NCI-H1436 treated with DMSO at 0.1 percent for 48 hours (cell line): ENCODE measurements around the gene SLX4IP.

Source experiments
- DNase-seq: peaks from one replicate; lab custom pipeline; 2025; lab: John Stamatoyannopoulos, UW

Gene SLX4IP

GRCh38 chr20:10648651-10649050 is 213.5 kb downstream of the SLX4IP start:
- DNase-seq, result no peak

DNA sequence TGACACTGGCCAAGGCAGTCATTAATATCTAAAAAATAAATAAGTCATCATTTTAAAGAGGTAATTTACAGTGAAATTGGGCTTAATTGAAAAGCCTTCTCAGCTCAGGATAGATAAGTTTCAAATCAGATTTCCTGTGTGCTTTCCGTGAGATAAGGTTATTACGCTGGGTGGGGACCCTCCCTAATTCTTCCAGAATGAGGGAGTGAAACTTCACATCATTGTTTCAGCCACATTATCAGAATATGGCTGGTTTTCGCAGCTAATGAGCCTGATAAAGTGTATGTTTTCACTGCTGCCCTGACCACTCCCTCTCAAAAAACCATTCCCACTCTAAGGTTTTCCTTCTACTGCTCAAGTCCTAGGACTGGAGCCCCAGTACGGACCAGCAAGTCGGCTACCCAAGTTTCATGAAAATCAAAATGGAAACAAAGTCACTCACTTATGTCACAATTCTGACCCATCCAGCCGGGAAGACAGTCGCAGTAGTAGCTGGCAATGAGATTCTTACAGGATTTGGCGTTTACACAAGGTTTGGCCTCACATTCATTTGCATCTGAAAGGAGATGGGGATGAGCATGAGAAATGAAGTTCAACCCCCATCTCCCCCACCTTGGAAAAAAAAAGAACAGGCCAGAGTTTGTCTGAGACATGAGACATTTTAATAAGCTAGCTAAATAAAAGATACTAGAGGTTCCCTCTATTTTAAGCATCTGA is 214.1 kb downstream of the SLX4IP start:
- DNase-seq, result no peak

DNA sequence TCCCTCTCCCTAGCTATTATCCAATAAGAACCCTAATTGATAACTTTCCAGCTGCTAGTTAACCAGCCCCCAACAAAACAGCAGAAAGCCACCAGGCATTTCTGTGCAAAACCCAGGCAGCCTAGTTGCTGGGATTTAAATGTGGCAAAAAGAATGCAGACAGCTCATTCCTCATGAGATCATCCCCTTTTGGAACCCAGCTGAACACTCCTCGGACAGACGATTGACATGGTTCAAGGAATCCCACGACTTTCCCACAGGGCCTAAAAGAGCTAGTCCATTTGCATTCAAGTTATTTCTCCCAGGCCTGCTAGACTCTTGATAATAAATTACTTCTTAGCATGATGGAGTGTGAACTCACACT is 214.7 kb downstream of the SLX4IP start:
- DNase-seq, result no peak

DNA sequence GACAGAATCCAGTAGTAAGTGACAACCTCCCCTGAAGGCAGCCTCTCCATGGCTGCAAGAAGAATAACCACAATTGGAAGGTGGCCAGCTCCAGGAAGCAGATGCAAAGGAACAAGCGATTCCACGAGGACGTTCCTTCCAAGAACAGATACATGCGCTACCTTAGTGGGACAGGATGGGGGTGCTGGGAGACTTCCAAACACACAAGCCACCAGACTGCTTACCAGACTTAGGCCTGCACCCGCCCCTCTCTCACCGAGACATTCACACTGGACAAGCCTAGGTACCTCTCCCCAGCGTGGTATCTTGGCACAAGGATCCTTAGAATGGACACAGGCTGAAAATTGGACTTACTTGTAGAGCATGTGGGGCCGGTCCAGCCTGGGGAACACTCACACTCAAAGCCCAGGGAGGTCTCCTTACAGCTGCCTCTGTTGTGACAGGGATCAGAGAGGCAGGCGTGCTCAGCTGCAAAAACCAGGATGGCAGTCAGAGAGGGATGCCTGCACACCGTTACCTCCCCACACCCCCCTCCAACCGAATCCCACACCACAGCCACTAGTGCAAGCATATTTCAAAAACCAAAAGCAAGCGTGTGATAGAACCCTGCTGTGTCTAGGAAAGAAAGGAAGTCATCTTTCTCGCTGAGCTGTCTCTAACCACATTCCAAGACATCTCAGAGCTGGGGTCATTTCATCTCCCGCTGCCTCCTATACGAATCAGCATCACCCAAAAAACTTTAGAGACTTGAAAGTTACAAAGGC is 216.3 kb downstream of the SLX4IP start:
- no peak for DNase-seq

- no peak for DNase-seq
Observed at GRCh38 chr20:10652185-10652584, 217.1 kb downstream of the SLX4IP start.

GRCh38 chr20:10652660-10653261 is 217.7 kb downstream of the SLX4IP start:
- no peak for DNase-seq

DNA sequence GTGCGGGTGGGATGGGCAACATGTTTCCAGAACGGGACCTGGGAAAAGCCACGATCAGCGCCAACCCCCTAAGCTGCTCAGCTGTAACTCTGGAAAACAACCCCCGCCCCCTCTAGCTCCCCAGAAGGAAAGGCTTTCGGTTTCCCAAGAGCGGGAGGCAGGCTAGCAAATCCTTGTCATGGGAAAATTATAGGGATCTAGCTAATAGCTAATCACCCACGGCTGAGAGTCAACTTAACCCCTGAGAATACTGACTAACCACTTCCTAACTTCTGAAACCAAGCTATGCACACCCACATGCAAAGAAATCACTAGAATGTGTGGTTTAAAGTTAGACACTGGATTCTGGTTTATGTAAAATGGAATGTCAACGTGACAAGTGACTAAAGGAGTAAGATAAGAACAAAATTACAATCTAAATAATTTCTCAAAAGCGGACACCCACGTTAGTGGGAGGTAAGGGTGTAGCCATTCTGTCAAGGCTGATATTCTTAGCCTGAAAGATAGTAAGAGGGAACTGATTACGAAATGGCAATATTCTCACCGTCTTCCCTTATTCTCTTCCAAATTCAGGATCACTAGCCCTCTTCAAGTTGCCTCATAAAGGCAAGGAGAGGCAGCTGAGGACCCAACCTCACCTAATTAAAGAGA is 218.6 kb downstream of the SLX4IP start:
- DNase-seq, result no peak

DNA sequence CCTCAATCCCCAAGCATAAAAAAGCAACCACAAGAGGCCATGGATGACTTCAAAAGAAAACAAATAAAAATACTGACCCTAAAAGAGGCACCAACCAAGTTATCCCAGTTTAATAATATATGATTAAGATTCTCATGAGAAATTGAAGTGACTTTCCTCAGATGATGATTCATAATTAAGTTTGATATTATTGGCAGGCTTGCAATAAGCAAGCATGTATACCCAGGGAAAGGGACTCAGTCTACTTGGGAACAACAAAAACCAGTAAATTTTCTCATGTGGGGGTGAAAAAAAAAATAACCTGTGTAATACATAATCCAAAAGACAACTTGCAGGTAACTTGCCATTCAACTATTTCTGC is 219.1 kb downstream of the SLX4IP start:
- no peak for DNase-seq

- DNase-seq, result no peak
Observed at GRCh38 chr20:10654630-10655029, 219.5 kb downstream of the SLX4IP start.

- DNase-seq, result no peak
Observed at GRCh38 chr20:10655720-10656669, 220.9 kb downstream of the SLX4IP start.

DNA sequence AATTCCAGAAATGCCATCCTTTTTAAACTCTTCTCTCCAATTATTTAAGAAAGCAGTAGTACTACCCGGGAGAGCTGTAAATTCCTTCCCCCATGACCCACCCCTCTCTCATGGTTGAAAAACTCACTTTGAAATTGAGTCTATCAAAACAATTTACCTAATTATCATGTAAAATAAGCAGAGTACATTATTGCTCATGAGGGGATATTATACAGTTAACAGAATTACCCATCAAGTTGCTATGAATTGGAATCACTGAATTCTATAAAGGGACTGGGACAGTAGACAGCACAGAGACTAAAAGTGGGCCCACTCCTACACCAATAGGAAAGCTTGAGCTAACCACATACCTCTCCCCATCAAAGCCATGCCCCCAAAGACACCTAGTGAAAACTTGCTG is 222.3 kb downstream of the SLX4IP start:
- DNase-seq, result no peak

GRCh38 chr20:10658051-10658823 is 223.1 kb downstream of the SLX4IP start:
- no peak for DNase-seq

DNA sequence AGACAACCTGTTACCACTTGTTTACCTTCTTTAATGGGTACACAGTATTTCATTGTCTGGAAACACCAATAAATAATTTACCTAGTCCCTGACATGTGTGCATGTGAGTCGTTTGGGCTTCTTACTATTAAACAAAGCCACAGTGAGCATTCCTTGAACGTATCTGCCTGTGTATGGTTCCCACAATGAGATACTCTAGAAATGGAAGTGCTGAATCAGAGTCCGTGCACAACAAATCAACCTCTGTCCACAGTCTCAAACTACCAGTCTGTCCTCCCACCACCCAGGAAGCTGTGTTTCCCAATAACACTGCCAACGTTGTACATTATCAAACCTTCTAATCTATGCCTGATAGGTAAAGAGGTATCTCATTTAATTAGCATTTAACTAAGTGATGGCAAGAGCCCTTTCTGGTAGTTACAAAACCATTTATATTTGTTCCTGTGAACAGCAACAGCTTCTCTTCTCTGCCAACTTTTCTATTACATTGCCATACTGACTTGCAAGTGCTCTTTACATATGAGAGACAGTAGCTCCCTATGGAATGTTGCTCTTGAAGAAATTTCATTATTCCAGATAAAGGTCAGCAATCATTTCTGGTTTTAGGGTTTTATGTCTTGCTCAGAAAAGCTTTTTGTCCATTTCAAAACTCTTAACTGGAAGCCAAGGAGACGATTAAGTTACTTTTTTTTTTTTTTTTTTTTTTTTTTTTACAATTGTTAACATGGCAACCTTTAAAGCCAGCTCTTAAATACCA is 223.9 kb downstream of the SLX4IP start:
- DNase-seq, result no peak

DNA sequence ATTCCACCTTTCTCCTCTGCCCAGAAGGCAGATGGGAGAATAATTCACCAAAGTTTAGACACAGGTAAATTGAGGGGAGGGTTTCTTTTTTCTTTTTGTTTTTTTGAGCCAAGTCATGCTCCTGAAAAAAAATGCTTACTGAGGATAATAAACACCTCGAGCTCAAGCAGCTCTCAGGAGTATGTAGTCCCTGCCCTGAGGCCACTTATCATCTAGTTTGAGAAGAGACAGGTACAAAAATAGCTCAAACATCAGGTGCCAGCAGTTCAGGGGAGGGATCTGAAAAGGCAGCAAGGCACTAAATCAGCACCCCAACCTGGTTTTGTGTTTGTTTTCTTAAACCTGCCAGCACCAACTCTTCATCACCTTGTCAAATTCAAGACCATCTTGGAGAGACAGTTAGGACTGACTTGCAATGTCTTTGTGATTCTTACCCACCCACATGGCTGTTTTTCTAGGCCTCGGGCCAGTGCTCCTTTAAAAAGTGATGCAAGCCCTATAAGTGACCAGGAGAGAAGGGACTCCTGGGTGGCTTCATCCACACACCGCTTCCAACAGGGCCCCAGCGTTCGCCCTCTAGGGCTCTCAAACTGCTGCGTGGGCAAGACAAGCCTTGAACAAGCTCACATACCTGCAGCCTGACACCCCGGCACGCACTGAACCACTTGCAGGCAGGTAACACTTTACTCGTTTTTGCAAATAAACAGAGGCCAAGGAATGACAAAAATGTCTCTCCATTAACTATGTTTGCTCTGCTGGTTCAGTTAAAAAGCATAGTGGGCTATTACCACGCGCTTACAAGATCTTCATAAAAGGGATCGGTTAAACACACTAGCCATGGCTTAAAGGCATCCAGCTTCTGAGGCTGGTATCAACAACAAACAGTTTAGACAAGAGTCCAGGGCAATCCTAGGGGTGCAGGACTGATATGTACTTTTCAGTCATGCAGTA is 224.8 kb downstream of the SLX4IP start:
- DNase-seq, result no peak

- DNase-seq, result no peak
Observed at GRCh38 chr20:10660661-10661060, 225.6 kb downstream of the SLX4IP start.

- no peak for DNase-seq
Observed at GRCh38 chr20:10661261-10661660, 226.2 kb downstream of the SLX4IP start.

- no peak for DNase-seq
Observed at GRCh38 chr20:10662151-10662550, 227.0 kb downstream of the SLX4IP start.

DNA sequence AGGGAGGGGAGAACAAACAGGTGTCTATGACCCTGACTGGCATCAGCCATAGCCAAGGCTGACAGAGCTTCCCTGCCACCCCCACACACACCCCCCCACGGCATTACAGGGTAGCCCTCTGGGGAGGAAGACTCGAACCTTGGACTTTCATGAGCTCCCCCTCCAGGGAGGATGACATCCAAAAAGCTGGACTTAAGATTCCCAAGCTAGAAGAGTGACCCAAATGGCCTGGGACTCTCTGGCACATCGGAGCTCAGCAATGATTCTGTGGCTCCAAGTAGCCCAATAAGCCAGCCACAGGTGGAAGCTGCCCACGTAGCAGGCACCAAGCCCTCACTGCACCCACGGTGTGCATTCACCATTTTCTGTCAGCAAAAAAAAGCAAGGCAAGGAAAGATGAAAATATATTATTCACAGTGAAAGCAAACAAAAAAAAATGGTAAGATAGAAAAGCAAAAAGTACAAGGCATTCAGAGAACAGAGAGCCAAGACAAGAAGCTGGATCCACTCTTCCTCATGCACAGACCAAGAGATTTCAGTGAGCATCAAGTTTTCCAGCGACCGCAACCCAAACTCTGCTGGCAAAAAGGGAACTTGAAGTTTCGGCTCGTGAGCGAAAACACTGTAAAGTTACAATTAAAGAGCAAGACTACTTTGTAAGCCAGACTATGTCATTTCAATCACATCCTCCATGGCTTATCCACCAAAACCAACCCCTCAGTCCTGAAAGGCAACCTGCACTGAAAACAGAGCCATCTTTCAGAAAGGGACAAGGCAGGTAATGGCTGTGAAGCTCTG is 227.8 kb downstream of the SLX4IP start:
- DNase-seq, result no peak
